GM19023 (cell line): Measurements from ENCODE around the gene PTGS1.

Experiments used
- ATAC-seq: cut with Tn5 transposase; IDR thresholded peaks from one replicate; pipeline ENCODE4 v1.9.1; 2021; ENCODE audit warnings: mild to moderate bottlenecking, moderate library complexity; ENCODE audit not compliant: unreplicated experiment

The PTGS1 gene

GRCh38 chr9:122372856-122373845, 2.3 kb downstream of the PTGS1 start:
- ATAC-seq: no peak

- no peak for ATAC-seq
These were observed 4.1 kb downstream of the PTGS1 start for GRCh38 chr9:122374885-122375420.

GRCh38 chr9:122376796-122377195, 6.0 kb downstream of the PTGS1 start:
- no peak for ATAC-seq

- no peak for ATAC-seq
These were observed 6.7 kb downstream of the PTGS1 start for GRCh38 chr9:122377241-122378164.

GRCh38 chr9:122378236-122378635, 7.4 kb downstream of the PTGS1 start:
- no peak for ATAC-seq

GRCh38 chr9:122379340-122379739, 8.5 kb downstream of the PTGS1 start:
- no peak for ATAC-seq

GRCh38 chr9:122380293-122380692, 9.5 kb downstream of the PTGS1 start:
- no peak for ATAC-seq

- no peak for ATAC-seq
These were observed 10.6 kb downstream of the PTGS1 start for GRCh38 chr9:122381206-122381950.

- ATAC-seq: no peak
These were observed 12.4 kb downstream of the PTGS1 start for GRCh38 chr9:122382901-122383850.

GRCh38 chr9:122383992-122384461, 13.2 kb downstream of the PTGS1 start:
- ATAC-seq: no peak

- ATAC-seq: no peak
These were observed 15.6 kb downstream of the PTGS1 start for GRCh38 chr9:122386311-122386872.

GRCh38 chr9:122387536-122387935, 16.7 kb downstream of the PTGS1 start:
- ATAC-seq: no peak

GRCh38 chr9:122389195-122389594, 18.4 kb downstream of the PTGS1 start:
- no peak for ATAC-seq

- ATAC-seq: no peak
These were observed 19.1 kb downstream of the PTGS1 start for GRCh38 chr9:122389799-122390481.

GRCh38 chr9:122392284-122392683, 21.5 kb downstream of the PTGS1 start:
- no peak for ATAC-seq

- no peak for ATAC-seq
These were observed 21.9 kb downstream of the PTGS1 start for GRCh38 chr9:122392714-122393113.

GRCh38 chr9:122393284-122393983, 22.6 kb downstream of the PTGS1 start:
- ATAC-seq: no peak
